ENCODE results near the gene TPP2.

The TPP2 gene

GRCh38 chr13:102643656-102644055 lies 46.9 kb downstream of the TPP2 start:
- H3K4me1 ChIP-seq (ENCODE audit: control insufficient read depth in 1 of 2, insufficient read depth in 1 of 2, low read depth in 1 of 2, low read length in 1 of 2), result no peaks in the 10 kb centered on the region
- H3K27me3 ChIP-seq, result no peaks in the 10 kb centered on the region
- no peak overlapping the region for H3K4me3 ChIP-seq (ENCODE audit: low read depth in 1 of 2, low read length in 1 of 2)
- H3K27ac ChIP-seq, result no peak overlapping the region
- peaks cover 94% of the 10 kb centered on the region for H3K36me3 ChIP-seq
- TF ChIP-seq CTCF (IDR thresholded peaks at IDR 0.05), result no peak
- no peaks in the 10 kb centered on the region for H3K9me3 ChIP-seq

- Histone ChIP-seq H3K4me3 (ENCODE audit: low read depth in 1 of 2, low read length in 1 of 2) (no peak overlapping the region), H3K9me3 (no peaks in the 10 kb centered on the region), H3K27me3 (no peaks in the 10 kb centered on the region), H3K4me1 (ENCODE audit: control insufficient read depth in 1 of 2, insufficient read depth in 1 of 2, low read depth in 1 of 2, low read length in 1 of 2) (no peaks in the 10 kb centered on the region), H3K27ac (no peak overlapping the region), H3K36me3 (peaks cover 95% of the 10 kb centered on the region)
- no peak for TF ChIP-seq CTCF (IDR thresholded peaks at IDR 0.05)
Measured at GRCh38 chr13:102645701-102646100, 48.9 kb downstream of the TPP2 start.

- no peaks in the 10 kb centered on the region for H3K27me3 ChIP-seq
- H3K4me1 ChIP-seq (ENCODE audit: control insufficient read depth in 1 of 2, insufficient read depth in 1 of 2, low read depth in 1 of 2, low read length in 1 of 2), result no peaks in the 10 kb centered on the region
- no peak overlapping the region for H3K4me3 ChIP-seq (ENCODE audit: low read depth in 1 of 2, low read length in 1 of 2)
- H3K36me3 ChIP-seq, result peaks cover 74% of the 10 kb centered on the region
- TF ChIP-seq CTCF (IDR thresholded peaks at IDR 0.05), result no peak
- H3K9me3 ChIP-seq, result no peaks in the 10 kb centered on the region
- no peak overlapping the region for H3K27ac ChIP-seq
Measured at GRCh38 chr13:102648046-102648445, 51.3 kb downstream of the TPP2 start.

GRCh38 chr13:102650444-102650843 lies 53.7 kb downstream of the TPP2 start:
- Histone ChIP-seq H3K36me3 (peaks cover 59% of the 10 kb centered on the region), H3K27ac (no peak overlapping the region), H3K4me3 (ENCODE audit: low read depth in 1 of 2, low read length in 1 of 2) (no peak overlapping the region), H3K27me3 (no peaks in the 10 kb centered on the region), H3K4me1 (ENCODE audit: control insufficient read depth in 1 of 2, insufficient read depth in 1 of 2, low read depth in 1 of 2, low read length in 1 of 2) (no peaks in the 10 kb centered on the region), H3K9me3 (no peaks in the 10 kb centered on the region)
- TF ChIP-seq CTCF (IDR thresholded peaks at IDR 0.05), result no peak

- Histone ChIP-seq H3K4me1 (ENCODE audit: control insufficient read depth in 1 of 2, insufficient read depth in 1 of 2, low read depth in 1 of 2, low read length in 1 of 2) (no peaks in the 10 kb centered on the region), H3K36me3 (peaks cover 49% of the 10 kb centered on the region)
Measured at GRCh38 chr13:102651392-102651791, 54.6 kb downstream of the TPP2 start.

More at GRCh38 chr13:102651392-102651791, 54.6 kb downstream of the TPP2 start:
- Histone ChIP-seq H3K9me3 (no peaks in the 10 kb centered on the region), H3K4me3 (ENCODE audit: low read depth in 1 of 2, low read length in 1 of 2) (no peak overlapping the region), H3K27me3 (no peaks in the 10 kb centered on the region), H3K27ac (no peak overlapping the region)
- no peak for TF ChIP-seq CTCF (IDR thresholded peaks at IDR 0.05)
